ENCODE results near the gene NCF4.

The NCF4 gene

GRCh38 chr22:36924151-36924698 lies 63.4 kb downstream of the NCF4 start:
- no peak for DNase-seq

- DNase-seq = no peak
Observed at GRCh38 chr22:36925388-36926290, 64.8 kb downstream of the NCF4 start.

- no peak for DNase-seq
Observed at GRCh38 chr22:36926309-36926708, 65.5 kb downstream of the NCF4 start.

GRCh38 chr22:36926721-36927435 lies 66.1 kb downstream of the NCF4 start:
- no peak for DNase-seq
